NT2/D1 (cell line): ENCODE measurements around the gene KCTD15.

Experiments used
- DNase-seq: peaks from one replicate; pipeline ENCODE4 v3.0.0-alpha.2; 2011; ENCODE audit warnings: low read depth, low spot score
- H3K27me3 ChIP-seq: 2 replicates; pipeline ENCODE4 v1.6.0; 2011; ENCODE audit warnings: mild to moderate bottlenecking; ENCODE audit not compliant: insufficient read length, insufficient read depth
- H3K36me3 ChIP-seq: 2 replicates; pipeline ENCODE4 v1.6.1; 2011; ENCODE audit warnings: mild to moderate bottlenecking, low read length, mixed read lengths; ENCODE audit not compliant: insufficient read depth, insufficient read length
- H3K4me1 ChIP-seq: 2 replicates; pipeline ENCODE4 v1.5.1; 2011; ENCODE audit not compliant: insufficient read depth, insufficient read length
- H3K4me3 ChIP-seq: 2 replicates; pipeline ENCODE4 v1.5.1; 2011; ENCODE audit warnings: low read depth; ENCODE audit not compliant: insufficient read length
- H3K9ac ChIP-seq: 2 replicates; pipeline ENCODE4 v1.6.0; 2011; ENCODE audit warnings: low read depth; ENCODE audit not compliant: insufficient read length
- H3K9me3 ChIP-seq: 2 replicates; pipeline ENCODE4 v1.5.1; 2011; ENCODE audit warnings: mild to moderate bottlenecking, low read length; ENCODE audit not compliant: insufficient read depth
- SUZ12 ChIP-seq: IDR thresholded peaks from 2 replicates; pipeline ENCODE4 v1.6.1; 2011; ENCODE audit not compliant: insufficient read length, insufficient read depth; ENCODE audit errors: extremely low read depth
- YY1 ChIP-seq: IDR thresholded peaks from 2 replicates; pipeline ENCODE4 v1.6.1; 2011; ENCODE audit not compliant: insufficient read length, insufficient read depth
- ZNF274 ChIP-seq: IDR thresholded peaks from 2 replicates; pipeline ENCODE4 v1.6.1; 2011; ENCODE audit warnings: mild to moderate bottlenecking, low read depth, low read length

KCTD15 gene

GRCh38 chr19:33800012-33800680 is 3.5 kb downstream of the KCTD15 start:
- Histone ChIP-seq H3K9me3 (no peaks in the 10 kb centered on the region), H3K9ac (peak overlapping the region; percentile 45), H3K4me3 (peak overlapping the region; percentile 65), H3K4me1 (peaks cover 5% of the 10 kb centered on the region), H3K27me3 (no peaks in the 10 kb centered on the region), H3K36me3 (peaks cover 58% of the 10 kb centered on the region)
- DNase-seq, result no peak
- TF ChIP-seq SUZ12, result no peak
- TF ChIP-seq YY1, result no peak
- no peak for TF ChIP-seq ZNF274

GRCh38 chr19:33801411-33801810 is 4.7 kb downstream of the KCTD15 start:
- no peak overlapping the region for H3K4me3 ChIP-seq
- DNase-seq, result no peak
- no peaks in the 10 kb centered on the region for H3K9me3 ChIP-seq
- H3K4me1 ChIP-seq, result peaks cover 8% of the 10 kb centered on the region
- TF ChIP-seq YY1 (no peak), ZNF274 (no peak), SUZ12 (no peak)
- H3K36me3 ChIP-seq, result peaks cover 71% of the 10 kb centered on the region
- H3K9ac ChIP-seq, result no peak overlapping the region
- H3K27me3 ChIP-seq, result no peaks in the 10 kb centered on the region

- no peak overlapping the region for H3K9ac ChIP-seq
- H3K36me3 ChIP-seq, result peaks cover 77% of the 10 kb centered on the region
- TF ChIP-seq ZNF274 (no peak), YY1 (no peak), SUZ12 (no peak)
- no peak overlapping the region for H3K4me3 ChIP-seq
- no peaks in the 10 kb centered on the region for H3K27me3 ChIP-seq
- H3K9me3 ChIP-seq, result no peaks in the 10 kb centered on the region
- peaks cover 8% of the 10 kb centered on the region for H3K4me1 ChIP-seq
- no peak for DNase-seq
Observed at GRCh38 chr19:33802001-33802400, 5.3 kb downstream of the KCTD15 start.

- Histone ChIP-seq H3K9ac (no peak overlapping the region), H3K9me3 (no peaks in the 10 kb centered on the region), H3K4me1 (peaks cover 8% of the 10 kb centered on the region), H3K36me3 (peaks cover 81% of the 10 kb centered on the region), H3K27me3 (no peaks in the 10 kb centered on the region), H3K4me3 (no peak overlapping the region)
- no peak for DNase-seq
- no peak for TF ChIP-seq YY1
- TF ChIP-seq ZNF274, result no peak
- TF ChIP-seq SUZ12, result no peak
Observed at GRCh38 chr19:33802801-33803200, 6.1 kb downstream of the KCTD15 start.

- Histone ChIP-seq H3K36me3 (peaks cover 87% of the 10 kb centered on the region), H3K4me1 (peaks cover 8% of the 10 kb centered on the region), H3K9ac (no peak overlapping the region), H3K27me3 (no peaks in the 10 kb centered on the region), H3K4me3 (no peak overlapping the region), H3K9me3 (no peaks in the 10 kb centered on the region)
- no peak for DNase-seq
- TF ChIP-seq ZNF274 (no peak), SUZ12 (no peak), YY1 (no peak)
Observed at GRCh38 chr19:33803383-33803782, 6.7 kb downstream of the KCTD15 start.

- no peak overlapping the region for H3K4me3 ChIP-seq
- no peak for DNase-seq
Observed at GRCh38 chr19:33804021-33804799, 7.5 kb downstream of the KCTD15 start.

GRCh38 chr19:33805313-33805712 is 8.6 kb downstream of the KCTD15 start:
- Histone ChIP-seq H3K36me3 (peaks cover 95% of the 10 kb centered on the region), H3K4me1 (peaks cover 8% of the 10 kb centered on the region), H3K4me3 (no peak overlapping the region), H3K9me3 (no peaks in the 10 kb centered on the region), H3K27me3 (no peaks in the 10 kb centered on the region), H3K9ac (no peak overlapping the region)
- DNase-seq, result no peak
- no peak for TF ChIP-seq ZNF274
- TF ChIP-seq SUZ12, result no peak
- no peak for TF ChIP-seq YY1

More at GRCh38 chr19:33804021-33804799, 7.5 kb downstream of the KCTD15 start:
- TF ChIP-seq YY1 (no peak), SUZ12 (no peak), ZNF274 (no peak)
- Histone ChIP-seq H3K9me3 (no peaks in the 10 kb centered on the region), H3K9ac (no peak overlapping the region), H3K4me1 (peaks cover 8% of the 10 kb centered on the region), H3K27me3 (no peaks in the 10 kb centered on the region), H3K36me3 (peaks cover 95% of the 10 kb centered on the region)
